ENCODE data around the gene BCL2L11.

The BCL2L11 gene

DNA sequence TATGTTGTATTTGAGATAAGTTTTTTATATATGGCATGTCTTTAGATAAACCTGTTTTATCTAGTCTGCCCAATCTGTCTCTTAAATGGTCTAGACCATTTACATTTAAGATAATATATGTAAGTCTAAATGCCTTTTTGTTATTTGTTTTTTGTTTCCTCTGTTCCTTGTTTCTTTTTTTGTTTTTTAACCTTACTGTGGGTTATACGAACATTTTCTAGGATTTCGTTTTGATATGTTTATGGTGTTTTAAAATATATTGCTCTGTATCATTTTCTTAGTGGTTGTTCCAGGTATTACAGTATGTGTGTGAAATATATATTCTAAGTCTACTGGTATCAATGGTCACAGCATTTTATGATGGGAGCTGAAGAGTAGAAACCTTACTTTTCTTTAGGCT is 13.3 kb downstream of the BCL2L11 start:
- Histone ChIP-seq H3K9ac (ENCODE audit: low read depth, low read length) (no peak overlapping the region), H3K4me1 (ENCODE audit: insufficient read depth, low read length) (no peaks in the 10 kb centered on the region), H3K27ac (ENCODE audit: low read length) (no peak overlapping the region), H3K27me3 (ENCODE audit: insufficient read depth, low read length) (no peaks in the 10 kb centered on the region), H3K4me3 (ENCODE audit: low read length) (no peak overlapping the region), H3K9me3 (ENCODE audit: insufficient read depth, low read depth, low read length) (no peaks in the 10 kb centered on the region), H3K36me3 (ENCODE audit: insufficient read depth, low read depth, low read length) (peaks cover 71% of the 10 kb centered on the region)

DNA sequence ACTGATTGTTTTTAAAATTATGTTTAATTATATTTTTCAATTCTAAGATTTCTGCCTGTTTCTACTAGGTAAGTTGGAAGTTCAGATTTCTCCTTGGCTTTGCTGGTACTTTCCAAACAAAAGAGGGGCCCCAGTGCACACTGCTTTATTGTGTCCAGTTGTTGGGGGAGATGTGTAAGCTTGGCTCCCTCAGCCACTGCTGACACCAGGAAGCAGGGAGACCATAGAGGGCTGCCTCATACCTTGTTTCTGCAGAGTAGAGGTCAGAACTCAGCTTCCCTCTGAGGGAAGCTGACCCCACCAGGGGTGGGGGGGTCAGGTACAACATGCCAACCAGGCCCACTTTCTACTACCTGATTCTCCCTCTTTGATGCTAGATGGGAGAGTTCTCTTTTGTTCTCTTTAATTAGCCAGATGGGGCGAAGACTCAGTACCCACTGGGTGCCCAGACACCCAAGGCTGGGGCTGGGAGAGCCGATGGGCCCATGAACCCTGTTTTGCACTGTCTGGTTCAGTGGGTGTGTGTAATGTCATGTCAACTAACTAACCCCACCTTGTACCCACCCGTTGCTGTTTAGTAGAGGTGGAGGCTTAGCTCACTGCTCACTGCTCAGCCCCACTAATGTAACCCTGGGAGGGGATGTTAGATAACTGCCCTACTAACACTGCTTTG is 14.7 kb downstream of the BCL2L11 start:
- peaks cover 73% of the 10 kb centered on the region for H3K36me3 ChIP-seq (ENCODE audit: insufficient read depth, low read depth, low read length)
- no peaks in the 10 kb centered on the region for H3K4me1 ChIP-seq (ENCODE audit: insufficient read depth, low read length)
- H3K4me3 ChIP-seq (ENCODE audit: low read length): no peak overlapping the region
- H3K9ac ChIP-seq (ENCODE audit: low read depth, low read length): no peak overlapping the region
- no peak overlapping the region for H3K27ac ChIP-seq (ENCODE audit: low read length)
- H3K27me3 ChIP-seq (ENCODE audit: insufficient read depth, low read length): no peaks in the 10 kb centered on the region
- no peaks in the 10 kb centered on the region for H3K9me3 ChIP-seq (ENCODE audit: insufficient read depth, low read depth, low read length)

DNA sequence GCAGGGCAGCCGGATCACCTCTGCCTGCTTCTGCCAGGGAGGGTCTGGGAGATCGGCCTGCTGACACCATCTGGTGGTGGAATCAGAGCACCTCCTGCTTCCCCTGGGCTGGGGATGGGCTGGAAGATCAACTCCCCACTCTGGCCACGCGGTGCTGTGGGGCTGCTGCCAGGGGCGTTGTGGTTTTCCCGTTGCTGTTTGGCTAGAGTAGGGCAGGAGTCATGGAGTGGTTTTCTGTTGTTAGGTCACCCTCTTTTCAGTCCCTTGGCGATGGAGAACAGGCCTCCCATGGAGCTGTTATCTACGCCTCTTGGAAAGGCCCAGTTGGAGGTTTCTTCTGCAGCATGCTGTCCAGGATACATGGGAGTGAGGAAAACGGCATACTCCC is 15.2 kb downstream of the BCL2L11 start:
- Histone ChIP-seq H3K27me3 (ENCODE audit: insufficient read depth, low read length) (no peaks in the 10 kb centered on the region), H3K9ac (ENCODE audit: low read depth, low read length) (no peak overlapping the region), H3K36me3 (ENCODE audit: insufficient read depth, low read depth, low read length) (peaks cover 76% of the 10 kb centered on the region), H3K4me3 (ENCODE audit: low read length) (no peak overlapping the region), H3K9me3 (ENCODE audit: insufficient read depth, low read depth, low read length) (no peaks in the 10 kb centered on the region), H3K27ac (ENCODE audit: low read length) (no peak overlapping the region), H3K4me1 (ENCODE audit: insufficient read depth, low read length) (no peaks in the 10 kb centered on the region)

DNA sequence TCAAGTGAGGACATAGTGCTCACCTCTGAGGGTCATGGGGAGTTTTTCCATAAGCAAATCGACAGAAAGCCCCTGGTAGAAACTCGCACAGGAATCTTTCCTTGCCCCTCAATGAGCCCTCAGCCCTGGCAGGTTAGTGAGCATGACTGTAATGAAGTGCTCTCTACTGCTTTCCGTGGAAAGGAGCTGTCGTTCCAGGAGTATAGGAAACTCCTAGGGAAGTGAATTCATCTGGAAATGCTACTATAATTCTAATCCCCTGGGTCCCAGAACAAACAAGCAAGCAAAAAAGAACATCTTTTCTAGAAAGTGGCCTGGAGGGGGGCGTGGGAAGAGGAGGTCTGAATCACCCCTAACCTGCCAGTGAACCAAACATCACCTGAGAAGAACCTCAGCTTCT is 18.1 kb downstream of the BCL2L11 start:
- Histone ChIP-seq H3K27ac (ENCODE audit: low read length) (no peak overlapping the region), H3K9ac (ENCODE audit: low read depth, low read length) (no peak overlapping the region), H3K27me3 (ENCODE audit: insufficient read depth, low read length) (no peaks in the 10 kb centered on the region), H3K4me1 (ENCODE audit: insufficient read depth, low read length) (no peaks in the 10 kb centered on the region), H3K4me3 (ENCODE audit: low read length) (no peak overlapping the region), H3K9me3 (ENCODE audit: insufficient read depth, low read depth, low read length) (no peaks in the 10 kb centered on the region), H3K36me3 (ENCODE audit: insufficient read depth, low read depth, low read length) (peaks cover 72% of the 10 kb centered on the region)

DNA sequence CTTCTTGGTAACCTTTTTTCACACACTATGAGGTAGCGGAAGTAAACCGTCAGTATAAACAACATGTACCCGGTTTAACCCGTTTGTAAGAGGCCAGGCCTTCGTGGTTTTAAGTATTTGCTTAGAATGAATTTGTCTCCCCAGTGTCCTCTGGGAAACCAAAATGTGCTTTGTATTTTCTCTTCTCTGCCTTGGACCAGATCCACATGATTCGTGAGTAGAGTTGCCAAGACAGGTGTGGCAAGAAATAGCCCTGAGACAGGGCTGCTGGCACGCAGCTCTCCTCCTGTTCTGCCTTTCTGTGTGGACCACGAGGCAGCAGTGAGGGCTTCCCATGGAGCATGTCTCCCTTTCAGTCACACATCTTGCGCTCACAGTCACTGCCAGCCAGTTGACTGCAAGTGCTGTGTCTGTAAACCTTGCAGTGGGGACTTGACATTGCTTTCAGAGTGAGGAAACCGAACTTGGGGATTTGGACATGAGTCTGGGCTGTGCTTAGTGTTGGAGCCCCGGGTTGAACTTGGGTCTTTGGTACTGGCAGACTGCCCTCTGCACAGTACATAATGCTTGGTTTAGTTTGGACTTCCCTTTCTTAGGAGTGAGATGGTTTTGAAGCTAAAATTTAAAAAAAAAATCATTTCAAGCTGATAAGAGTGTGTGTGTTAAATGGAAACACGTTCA is 19.1 kb downstream of the BCL2L11 start:
- Histone ChIP-seq H3K9ac (ENCODE audit: low read depth, low read length) (no peak overlapping the region), H3K9me3 (ENCODE audit: insufficient read depth, low read depth, low read length) (no peaks in the 10 kb centered on the region), H3K36me3 (ENCODE audit: insufficient read depth, low read depth, low read length) (peaks cover 74% of the 10 kb centered on the region), H3K27ac (ENCODE audit: low read length) (no peak overlapping the region), H3K27me3 (ENCODE audit: insufficient read depth, low read length) (no peaks in the 10 kb centered on the region), H3K4me1 (ENCODE audit: insufficient read depth, low read length) (no peaks in the 10 kb centered on the region), H3K4me3 (ENCODE audit: low read length) (no peak overlapping the region)

DNA sequence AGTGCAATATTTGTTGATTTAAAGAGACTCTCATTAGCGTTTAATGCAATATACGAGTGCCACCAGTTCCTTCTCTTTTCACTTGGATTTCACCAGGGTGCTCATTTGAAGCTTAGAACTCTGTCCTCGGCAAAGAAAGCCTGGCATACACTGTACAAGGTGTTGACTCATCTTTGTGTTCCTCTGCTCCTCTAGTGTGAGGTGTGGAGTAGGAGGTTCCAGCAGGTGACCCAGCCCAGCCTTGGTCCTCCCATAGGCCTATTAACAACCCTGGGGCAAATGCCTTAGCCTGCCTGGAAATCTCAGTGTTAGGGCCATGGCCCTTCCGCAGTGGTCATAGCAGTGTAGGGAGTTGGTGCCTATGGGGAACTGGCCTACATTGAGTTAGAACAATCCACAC is 20.1 kb downstream of the BCL2L11 start:
- Histone ChIP-seq H3K27ac (ENCODE audit: low read length) (no peak overlapping the region), H3K9ac (ENCODE audit: low read depth, low read length) (no peak overlapping the region), H3K4me3 (ENCODE audit: low read length) (no peak overlapping the region), H3K9me3 (ENCODE audit: insufficient read depth, low read depth, low read length) (no peaks in the 10 kb centered on the region), H3K4me1 (ENCODE audit: insufficient read depth, low read length) (no peaks in the 10 kb centered on the region; the same call in 1 of the 2 replicates), H3K36me3 (ENCODE audit: insufficient read depth, low read depth, low read length) (peaks cover 79% of the 10 kb centered on the region), H3K27me3 (ENCODE audit: insufficient read depth, low read length) (no peaks in the 10 kb centered on the region)

DNA sequence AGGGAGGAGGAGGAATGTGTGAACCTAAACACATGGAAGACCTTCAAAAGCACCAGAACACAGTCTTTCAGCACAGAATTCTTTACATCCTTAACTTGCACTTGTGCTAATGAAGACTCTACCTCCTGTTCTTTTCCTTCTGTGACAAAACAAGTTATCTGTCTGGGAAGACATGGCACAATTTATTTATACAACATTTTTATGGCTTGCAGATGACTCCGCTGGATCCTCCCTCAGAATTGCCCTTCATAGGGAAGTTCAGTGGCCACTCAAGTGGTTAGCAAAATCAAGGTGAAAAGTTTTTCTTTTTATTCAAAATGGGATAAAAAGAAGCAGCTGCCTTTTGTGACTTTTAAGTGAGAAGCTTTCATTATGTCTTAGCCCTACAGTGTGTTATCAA is 21.4 kb downstream of the BCL2L11 start:
- no peak overlapping the region for H3K27ac ChIP-seq (ENCODE audit: low read length)
- H3K4me3 ChIP-seq (ENCODE audit: low read length): no peak overlapping the region
- H3K9me3 ChIP-seq (ENCODE audit: insufficient read depth, low read depth, low read length): no peaks in the 10 kb centered on the region
- H3K9ac ChIP-seq (ENCODE audit: low read depth, low read length): no peak overlapping the region
- peaks cover 72% of the 10 kb centered on the region for H3K36me3 ChIP-seq (ENCODE audit: insufficient read depth, low read depth, low read length)
- peaks cover 7% of the 10 kb centered on the region; the same call in 1 of the 2 replicates for H3K4me1 ChIP-seq (ENCODE audit: insufficient read depth, low read length)
- H3K27me3 ChIP-seq (ENCODE audit: insufficient read depth, low read length): no peaks in the 10 kb centered on the region; the same call in 1 of the 2 replicates

DNA sequence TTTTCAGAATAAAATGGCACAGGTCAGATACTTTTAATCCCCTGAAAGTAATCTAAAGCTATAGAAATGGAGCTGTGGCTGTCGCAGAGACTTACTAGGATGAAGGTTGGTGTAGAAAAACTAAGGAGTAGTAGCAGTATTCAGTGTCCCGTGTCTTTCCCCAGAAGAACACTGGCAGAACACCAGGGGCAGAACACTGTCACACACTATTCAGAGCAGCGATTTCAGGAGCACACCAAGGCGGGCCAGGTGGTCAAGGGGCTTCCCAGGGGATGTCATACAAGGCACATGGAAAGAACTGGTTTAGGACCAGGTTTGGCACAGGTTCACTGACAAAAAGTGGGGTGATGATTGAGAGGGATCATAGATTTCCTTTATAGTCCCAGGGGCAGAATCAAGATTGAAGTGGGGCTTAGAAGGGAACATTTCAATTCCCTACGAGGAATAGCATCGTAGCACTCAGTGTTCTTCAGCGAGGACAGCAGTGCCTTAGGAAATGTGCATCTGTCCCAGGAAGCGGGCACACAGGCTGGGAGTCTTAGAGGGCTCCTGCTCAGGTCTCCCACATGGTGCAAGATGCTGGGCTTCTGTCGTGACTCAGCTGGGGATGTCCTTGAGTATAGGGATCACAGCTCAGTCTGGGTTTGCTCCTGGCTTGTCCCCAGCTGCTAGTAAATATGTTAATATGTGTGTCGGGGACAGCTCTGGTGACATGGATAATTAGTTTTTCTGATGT is 22.6 kb downstream of the BCL2L11 start:
- peaks cover 7% of the 10 kb centered on the region; the same call in 1 of the 2 replicates for H3K4me1 ChIP-seq (ENCODE audit: insufficient read depth, low read length)
- H3K27ac ChIP-seq (ENCODE audit: low read length): no peak overlapping the region
- no peak overlapping the region for H3K9ac ChIP-seq (ENCODE audit: low read depth, low read length)
- H3K4me3 ChIP-seq (ENCODE audit: low read length): no peak overlapping the region
- no peaks in the 10 kb centered on the region for H3K9me3 ChIP-seq (ENCODE audit: insufficient read depth, low read depth, low read length)
- peaks cover 72% of the 10 kb centered on the region for H3K36me3 ChIP-seq (ENCODE audit: insufficient read depth, low read depth, low read length)
- no peaks in the 10 kb centered on the region; the same call in 1 of the 2 replicates for H3K27me3 ChIP-seq (ENCODE audit: insufficient read depth, low read length)

DNA sequence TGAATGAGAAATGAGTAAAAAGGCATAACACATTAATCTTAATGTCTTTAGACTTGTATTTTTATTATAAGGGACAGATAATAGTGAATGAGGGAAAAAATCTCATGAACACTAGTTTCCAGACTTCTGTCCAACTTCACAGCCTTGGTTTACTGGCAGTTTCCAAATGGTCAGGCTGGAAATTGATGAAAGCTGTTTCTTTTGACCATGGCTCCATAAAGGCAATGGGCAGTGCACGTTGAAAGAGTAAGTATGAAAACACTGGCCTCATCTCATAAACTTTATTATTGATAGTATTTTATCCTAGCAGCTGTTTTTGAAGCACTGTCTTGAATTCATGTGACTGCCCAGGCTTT is 23.1 kb downstream of the BCL2L11 start:
- no peak overlapping the region for H3K27ac ChIP-seq (ENCODE audit: low read length)
- H3K9ac ChIP-seq (ENCODE audit: low read depth, low read length): no peak overlapping the region
- peaks cover 68% of the 10 kb centered on the region for H3K36me3 ChIP-seq (ENCODE audit: insufficient read depth, low read depth, low read length)
- H3K4me3 ChIP-seq (ENCODE audit: low read length): no peak overlapping the region
- no peaks in the 10 kb centered on the region for H3K9me3 ChIP-seq (ENCODE audit: insufficient read depth, low read depth, low read length)
- peaks cover 7% of the 10 kb centered on the region; the same call in 1 of the 2 replicates for H3K4me1 ChIP-seq (ENCODE audit: insufficient read depth, low read length)
- H3K27me3 ChIP-seq (ENCODE audit: insufficient read depth, low read length): no peaks in the 10 kb centered on the region; the same call in 1 of the 2 replicates

DNA sequence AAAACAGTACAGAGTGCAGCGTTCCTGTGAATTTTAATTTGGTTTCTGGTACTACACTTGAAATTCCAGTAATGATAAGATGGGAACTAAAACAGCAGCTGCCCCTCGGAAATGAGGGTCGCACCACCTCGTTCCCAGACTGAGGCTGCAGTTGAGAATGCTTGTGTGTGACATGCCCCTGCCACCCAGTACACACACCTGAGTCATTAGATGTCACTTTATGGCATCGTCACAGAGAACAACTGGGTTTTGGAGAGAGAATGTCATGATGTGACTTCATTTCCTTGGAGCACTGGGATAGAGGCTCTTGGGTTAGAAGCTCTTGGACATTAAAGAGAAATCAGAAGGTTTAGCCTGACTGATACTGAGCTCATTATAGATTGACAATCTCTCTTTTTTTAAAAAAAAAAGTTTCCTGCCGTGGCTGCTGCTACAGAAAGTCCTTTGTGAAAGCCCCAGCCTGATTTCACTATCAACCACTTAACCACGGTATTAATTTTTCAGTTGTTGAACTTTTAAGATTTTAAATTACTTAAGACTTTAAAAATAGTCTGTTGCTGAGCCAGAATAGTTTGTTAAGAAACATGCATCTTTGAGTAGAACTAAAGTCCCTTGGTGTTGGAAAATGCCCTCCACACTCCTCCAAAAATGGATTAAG is 24.5 kb downstream of the BCL2L11 start:
- Histone ChIP-seq H3K4me3 (ENCODE audit: low read length) (no peak overlapping the region), H3K36me3 (ENCODE audit: insufficient read depth, low read depth, low read length) (peaks cover 59% of the 10 kb centered on the region), H3K27me3 (ENCODE audit: insufficient read depth, low read length) (no peaks in the 10 kb centered on the region; the same call in 1 of the 2 replicates), H3K9ac (ENCODE audit: low read depth, low read length) (no peak overlapping the region), H3K4me1 (ENCODE audit: insufficient read depth, low read length) (peaks cover 7% of the 10 kb centered on the region; the same call in 1 of the 2 replicates), H3K27ac (ENCODE audit: low read length) (no peak overlapping the region), H3K9me3 (ENCODE audit: insufficient read depth, low read depth, low read length) (no peaks in the 10 kb centered on the region)

DNA sequence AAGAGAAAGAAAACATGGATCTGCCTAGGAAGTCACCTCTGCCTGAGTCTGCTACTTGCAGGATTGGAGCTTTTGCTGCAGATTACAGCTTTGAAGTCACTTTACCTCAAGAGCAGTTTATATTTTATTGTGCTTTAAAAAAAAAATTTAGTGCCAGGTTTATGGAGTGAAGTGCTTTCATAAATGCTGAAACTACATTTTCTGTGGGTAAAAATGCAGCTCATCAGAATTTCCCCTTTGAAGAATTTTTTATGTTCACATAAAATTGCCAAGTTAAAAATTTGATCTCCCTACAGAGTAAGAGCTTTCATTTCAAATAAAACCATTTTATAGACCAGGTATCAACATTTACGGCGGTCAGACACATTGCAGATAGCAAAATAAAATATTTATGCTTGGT is 25.2 kb downstream of the BCL2L11 start:
- Histone ChIP-seq H3K4me1 (ENCODE audit: insufficient read depth, low read length) (peaks cover 7% of the 10 kb centered on the region; the same call in 1 of the 2 replicates), H3K9ac (ENCODE audit: low read depth, low read length) (no peak overlapping the region), H3K27ac (ENCODE audit: low read length) (no peak overlapping the region), H3K36me3 (ENCODE audit: insufficient read depth, low read depth, low read length) (peaks cover 57% of the 10 kb centered on the region), H3K9me3 (ENCODE audit: insufficient read depth, low read depth, low read length) (no peaks in the 10 kb centered on the region), H3K4me3 (ENCODE audit: low read length) (no peak overlapping the region), H3K27me3 (ENCODE audit: insufficient read depth, low read length) (no peaks in the 10 kb centered on the region; the same call in 1 of the 2 replicates)

Data from iPS-20b (cell line).